Ovary (tissue), 3 donors: ENCODE measurements around the gene FAM131A.

Source experiments
- CTCF ChIP-seq, 3 donors: fragments of 450-650 bp in 2 of 3; fragments of 200-600 bp in 1 of 3; IDR thresholded peaks; one replicate each; pipeline versions ENCODE4 v1.5.1 to v1.8.0; 2016 to 2022; ENCODE audit warnings: antibody characterized with exemption in 3 of 3, mild to moderate bottlenecking in 1 of 3
- POLR2A ChIP-seq: fragments of 450-650 bp; IDR thresholded peaks from one replicate; pipeline ENCODE4 v1.6.1; 2017; ENCODE audit warnings: antibody characterized with exemption, mild to moderate bottlenecking, moderate library complexity
- donor health status: DM: no; HTN: no; CAD: no.

GRCh38 chr3:184339001-184339400 is 1.6 kb downstream of the FAM131A start:
- TF ChIP-seq CTCF (IDR thresholded peaks at IDR 0.05) (no peak), POLR2A (no peak)
